Stimulated activated CD4-positive, alpha-beta T cell treated with anti-CD3 and anti-CD28 coated beads, Interleukin-2, amount 100 ng/mL, for 4 hours (primary cell): ENCODE results near the gene PGAP1.

Experiments
- DNase-seq: peaks from one replicate; pipeline ENCODE4 v3.0.0-alpha.2; 2020; ENCODE audit warnings: low read depth

The PGAP1 gene

DNA sequence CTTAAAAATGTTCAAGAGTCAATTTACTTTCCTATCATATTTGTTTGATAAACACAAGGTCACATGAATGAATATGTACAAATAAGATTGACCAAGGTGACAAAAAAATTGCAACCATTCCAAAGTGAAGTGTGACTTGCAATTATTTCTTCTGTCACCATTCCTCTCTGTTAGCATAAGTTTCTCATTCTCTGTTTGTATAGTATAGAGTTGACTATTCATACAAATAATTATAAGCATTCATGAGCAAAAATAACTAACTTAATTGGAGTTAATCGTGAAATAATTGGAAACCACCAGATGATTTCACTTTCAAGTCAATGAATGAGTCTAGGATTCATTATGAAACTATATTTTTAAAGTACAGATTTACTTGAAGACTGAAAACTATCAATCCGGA, 42.1 kb downstream of the PGAP1 start:
- no peak for DNase-seq

DNA sequence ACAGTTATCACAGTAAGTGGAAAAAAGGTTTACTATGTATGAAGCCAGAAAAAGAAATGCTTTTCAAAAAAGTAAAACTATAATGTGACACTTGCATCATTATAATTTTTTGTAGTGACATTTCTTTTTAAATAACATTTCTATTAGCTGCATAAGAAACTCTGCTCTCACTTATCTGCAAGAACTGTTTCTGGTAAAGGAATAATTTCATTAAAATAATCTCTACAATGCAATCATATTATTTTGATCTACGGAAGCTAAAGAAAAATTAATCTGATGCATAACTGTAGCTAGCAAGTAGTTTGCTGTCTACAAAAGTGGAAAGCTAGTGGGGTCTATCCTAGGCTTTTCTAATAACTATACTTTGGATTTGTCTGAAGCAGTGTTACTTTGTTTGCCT, 50.1 kb downstream of the PGAP1 start:
- no peak for DNase-seq

DNA sequence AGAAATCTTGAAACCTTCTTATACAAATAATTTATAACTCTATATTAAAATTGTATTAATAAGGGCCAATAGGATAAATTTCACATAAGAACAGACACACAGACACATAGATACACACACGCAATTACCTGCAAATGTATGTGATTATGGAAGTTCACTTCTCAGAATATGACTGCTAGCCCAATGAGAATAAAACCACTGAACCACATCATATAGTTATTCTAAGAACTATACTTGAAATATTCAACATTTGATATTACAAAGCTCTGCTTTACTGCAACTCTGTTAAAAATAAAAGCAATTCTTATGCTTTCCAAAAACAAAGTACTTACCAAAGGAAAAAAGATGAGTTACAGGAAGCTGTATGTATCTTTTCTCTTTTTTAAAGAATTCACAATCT, 51.1 kb downstream of the PGAP1 start:
- DNase-seq, result no peak

DNA sequence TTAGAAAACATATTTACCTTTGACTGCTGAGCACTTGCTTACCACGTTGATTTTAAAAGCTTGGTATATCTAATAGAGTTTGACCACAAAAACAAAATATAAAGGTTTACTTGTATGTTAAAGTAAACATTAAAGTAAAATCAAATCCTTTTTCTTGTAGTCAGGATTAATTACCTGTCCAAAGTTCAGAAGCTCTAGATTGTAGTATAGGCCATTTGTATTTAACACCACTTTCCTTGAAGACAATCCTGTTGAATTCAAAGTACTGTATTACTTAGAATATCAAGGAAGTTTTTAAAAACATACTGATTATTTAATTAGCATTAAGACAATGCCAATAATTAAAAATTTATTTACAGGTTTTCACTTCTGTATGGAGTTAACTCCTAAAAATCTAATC, 53.0 kb downstream of the PGAP1 start:
- DNase-seq, result no peak

DNA sequence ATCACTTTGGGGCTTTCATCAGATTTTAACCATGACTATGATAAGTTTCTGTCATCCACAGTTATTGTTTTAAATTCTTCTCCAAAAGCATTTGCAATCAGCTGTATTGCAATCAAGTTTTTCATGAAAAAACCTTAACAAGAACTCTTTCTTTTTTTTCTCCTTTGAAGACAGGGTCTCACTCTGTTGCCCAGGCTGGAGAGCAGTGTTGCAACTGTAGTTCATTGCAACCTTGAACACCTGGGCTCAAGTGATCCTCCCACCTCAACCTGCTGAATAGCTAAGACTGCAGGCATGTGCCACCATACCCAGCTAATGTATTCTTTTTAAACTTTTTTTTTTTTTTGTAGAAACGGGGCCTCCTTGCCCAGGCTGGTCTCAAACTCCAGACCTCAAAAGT, 71.9 kb downstream of the PGAP1 start:
- no peak for DNase-seq

DNA sequence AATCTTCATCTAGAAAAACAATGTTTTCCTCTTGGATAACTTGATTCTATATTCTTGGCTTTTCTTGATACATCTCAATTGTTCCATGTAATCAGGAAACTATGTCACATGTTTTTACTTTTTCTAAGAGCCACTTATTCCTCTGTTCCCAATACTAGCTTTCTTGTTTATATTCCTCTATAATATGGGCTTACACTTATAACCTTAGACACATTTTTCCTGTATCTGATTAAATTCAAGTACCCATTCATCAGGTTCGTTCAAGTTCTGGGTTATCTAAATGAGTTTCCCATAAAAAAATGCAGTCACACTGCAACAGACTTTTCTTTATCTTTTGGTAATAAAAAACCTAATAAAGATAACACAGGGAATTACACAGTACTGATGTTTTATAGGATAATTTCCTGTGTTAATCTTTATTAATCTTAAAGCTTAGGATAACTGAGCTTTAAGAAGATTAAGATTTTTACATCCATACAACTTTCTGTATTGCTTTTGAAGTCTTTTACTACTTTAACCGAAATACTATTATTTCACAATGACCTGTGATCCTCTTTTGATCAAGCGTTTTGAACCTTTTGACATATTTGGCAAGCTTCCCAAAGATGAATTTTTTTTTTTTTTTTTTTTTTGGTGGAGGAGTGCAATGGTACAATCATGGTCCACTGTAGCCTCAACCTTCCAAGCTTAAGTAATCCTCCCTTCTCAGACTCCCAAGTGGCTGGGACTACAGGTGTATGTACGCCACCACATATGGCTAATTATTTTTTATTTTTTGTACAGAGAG, 73.0 kb downstream of the PGAP1 start:
- DNase-seq, result no peak

DNA sequence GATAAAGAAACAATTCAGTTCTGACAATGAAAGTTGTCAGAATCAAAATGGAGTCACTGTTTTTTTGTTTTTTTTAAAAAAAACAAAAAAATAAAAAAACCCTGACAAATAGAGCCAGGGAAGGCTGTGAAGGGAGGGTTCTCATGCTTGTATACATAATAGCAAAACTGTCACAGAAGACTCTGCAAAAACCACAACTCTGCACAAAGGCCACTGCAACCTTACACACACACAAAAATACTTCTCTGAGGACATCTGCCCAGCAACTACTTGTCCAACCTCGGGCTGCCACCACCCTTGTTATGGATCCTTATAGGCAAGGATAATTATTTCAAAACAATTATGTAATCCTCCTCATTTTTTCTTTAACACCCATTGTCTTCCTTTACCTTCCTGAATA, 75.4 kb downstream of the PGAP1 start:
- no peak for DNase-seq

DNA sequence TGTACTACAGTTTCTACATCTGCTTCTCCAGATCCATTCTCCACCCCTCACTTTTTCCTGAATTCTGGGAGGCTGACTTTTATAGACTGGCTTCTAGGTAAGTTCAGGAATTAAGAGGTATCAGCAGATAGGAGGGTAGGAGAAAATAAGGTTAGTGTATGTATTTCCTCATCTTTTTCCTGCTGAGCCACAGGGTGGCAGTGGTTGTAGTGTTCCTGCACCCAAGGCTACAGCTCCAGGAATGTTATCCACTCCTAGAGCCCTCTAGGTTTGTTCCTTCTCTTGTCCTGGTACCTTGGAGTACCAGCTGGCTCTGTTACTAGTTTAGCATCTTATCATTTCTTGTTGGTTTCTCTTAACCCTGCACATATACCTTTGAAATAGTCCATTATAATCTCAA, 76.6 kb downstream of the PGAP1 start:
- DNase-seq, result no peak

DNA sequence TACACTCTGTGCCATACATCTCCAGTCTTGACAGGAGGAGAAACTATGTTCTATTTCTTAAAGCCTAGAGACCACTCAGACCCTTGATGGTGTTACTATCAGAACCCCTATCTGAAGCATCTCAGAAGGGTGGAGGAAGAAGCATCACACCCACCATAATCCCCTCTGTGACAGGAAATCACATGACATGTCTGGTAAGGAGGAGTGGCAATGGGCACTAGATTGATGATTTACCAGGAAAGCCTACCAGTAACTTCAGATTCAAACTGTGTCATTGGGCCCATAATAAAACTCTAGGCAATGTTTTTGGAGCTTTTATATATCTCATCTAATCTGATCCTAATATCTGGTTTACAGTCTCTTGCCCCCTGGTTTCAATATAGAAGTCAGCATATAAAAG, 80.2 kb downstream of the PGAP1 start:
- DNase-seq, result no peak

DNA sequence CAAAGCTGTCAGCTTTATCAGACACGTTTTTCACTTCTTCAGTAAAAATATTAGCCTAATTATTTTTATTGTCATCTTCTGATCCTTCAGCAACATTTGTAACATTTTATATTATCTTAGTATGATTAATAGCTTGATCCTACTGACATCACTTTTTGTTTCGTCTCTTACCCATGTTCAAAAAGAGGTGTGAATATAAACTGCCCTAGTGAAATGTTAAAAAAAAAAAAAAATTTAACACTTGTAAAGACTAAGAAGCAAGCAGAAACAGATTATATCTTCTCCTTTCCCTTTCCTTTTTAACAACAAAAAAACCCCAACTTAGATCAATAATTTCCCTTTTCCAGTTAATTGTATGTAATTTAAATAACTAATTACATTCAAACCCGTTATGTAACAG, 81.1 kb downstream of the PGAP1 start:
- DNase-seq, result no peak

DNA sequence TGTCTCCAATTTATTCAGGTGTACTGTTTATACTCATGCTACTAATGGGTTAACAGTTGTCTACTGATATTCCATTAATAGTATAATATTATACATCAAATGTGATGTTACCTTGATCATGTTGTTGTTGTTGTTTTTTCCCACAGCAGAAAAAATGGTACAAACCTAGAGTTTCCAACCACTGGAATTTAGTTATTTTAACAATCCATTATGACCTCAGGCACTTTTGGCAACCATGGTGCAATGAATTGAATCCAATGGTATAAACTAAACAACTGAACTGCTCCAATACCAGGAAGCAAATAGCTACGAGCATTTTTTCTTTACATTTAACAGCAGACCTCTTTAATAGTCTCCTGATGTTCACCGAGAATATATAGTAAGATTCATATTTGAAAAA, 86.3 kb downstream of the PGAP1 start:
- DNase-seq, result no peak

DNA sequence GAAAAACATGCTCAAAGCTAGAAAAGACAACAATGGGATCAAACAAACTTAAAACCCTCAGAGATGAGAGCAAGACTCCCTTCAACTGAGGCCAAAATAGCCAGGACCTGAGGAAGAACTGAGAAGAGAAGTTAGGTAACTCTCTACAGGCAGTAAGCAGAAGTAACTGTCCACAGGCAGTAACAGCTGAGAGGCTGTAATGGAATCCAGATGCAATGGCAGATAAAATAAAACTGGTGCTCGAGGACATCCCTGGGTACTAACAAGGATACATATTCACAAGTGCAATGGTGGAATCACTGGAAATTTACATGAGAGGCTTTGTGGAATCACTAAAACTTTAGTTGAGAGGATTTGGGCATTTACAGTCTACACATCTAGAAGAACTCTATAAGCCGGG, 86.9 kb downstream of the PGAP1 start:
- no peak for DNase-seq

DNA sequence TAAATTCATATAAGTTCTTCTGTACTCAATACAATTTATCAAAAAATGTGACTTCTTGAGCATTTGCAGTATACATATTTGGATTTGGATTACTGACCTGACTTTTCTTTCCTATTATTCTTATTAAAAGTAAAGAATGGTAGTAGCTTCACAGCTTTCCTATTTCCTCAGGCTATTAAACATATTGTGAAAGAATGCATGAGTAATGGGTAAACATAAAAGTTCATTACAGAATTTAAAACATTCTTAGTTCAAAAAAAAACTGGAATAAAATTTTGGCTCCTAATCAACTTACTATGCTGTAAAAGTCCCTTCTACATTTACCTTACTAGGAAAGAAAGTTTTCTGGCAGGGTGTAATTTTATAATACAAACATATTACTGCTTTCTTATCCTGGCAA, 90.1 kb downstream of the PGAP1 start:
- DNase-seq, result no peak

DNA sequence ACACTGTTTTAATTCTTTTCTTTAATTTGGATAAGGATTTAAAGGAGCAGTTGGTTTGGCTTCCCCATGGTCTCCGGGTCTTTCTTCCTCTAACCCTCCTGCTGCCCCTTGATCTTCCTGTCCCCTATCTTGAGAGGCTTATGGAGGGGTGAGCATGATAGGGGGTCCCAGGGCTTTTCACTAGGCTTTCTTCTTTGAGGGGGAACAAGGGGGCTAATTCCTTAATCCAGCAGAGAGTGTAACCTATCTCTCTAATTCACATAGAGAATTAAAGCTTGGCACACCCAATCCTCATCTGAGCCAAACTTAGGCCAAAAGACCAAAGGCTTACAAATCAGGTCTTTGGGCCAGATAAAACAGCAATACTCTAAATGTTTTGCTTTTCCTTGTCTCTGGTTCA, 95.8 kb downstream of the PGAP1 start:
- DNase-seq, result no peak

DNA sequence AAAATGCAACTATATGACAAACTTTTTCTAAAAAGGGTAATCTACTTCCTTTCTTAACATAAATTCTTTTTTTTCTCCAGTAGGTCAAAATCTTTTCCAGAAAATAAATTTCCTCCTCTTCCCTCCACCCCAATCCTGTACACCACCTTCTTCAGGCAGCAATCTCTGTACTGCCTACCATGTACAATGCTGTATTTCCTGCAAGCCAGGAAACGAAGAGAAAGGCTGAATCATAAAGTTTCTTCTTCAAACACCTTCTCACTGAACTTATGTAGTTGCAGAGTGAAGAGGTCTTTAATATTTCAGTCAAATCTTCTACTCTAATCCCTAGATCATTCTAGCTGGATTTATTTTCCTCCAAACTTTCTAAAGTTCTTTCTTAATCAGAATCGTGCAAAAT, 99.2 kb downstream of the PGAP1 start:
- no peak for DNase-seq

DNA sequence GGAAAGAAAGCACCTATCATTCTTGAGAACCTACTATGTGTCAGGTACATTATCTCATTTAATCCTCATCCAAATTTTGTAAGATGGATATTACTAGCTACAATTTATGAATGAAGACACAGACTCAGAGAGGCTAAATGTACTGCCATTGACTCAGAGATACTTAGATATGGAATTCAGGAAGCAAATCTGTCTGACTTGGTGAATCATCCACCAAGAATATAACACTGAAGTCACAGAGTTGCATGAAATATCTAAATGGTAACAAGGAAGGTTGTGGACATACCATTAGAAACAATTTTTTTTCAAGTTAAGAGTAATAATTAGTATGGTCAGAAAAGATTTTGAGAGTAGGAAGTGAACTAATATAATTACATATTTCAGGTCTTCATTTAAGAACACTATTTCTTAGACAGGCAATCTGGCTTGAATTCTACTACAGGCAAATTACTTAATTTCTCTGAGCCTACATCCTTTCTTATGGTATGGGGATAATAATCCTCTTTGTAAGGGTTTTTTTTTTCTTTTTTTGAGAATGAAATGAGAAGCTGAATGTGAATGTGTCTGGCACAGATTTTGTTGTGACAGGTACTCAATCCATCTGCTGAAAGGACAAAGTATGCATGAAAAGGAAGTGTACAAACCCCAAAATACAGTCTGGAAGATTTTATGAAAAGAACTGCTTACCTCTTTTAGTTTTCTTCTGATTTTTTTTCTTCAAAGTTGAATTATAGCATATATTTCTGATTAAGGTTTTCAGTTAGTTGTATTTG, 102.6 kb downstream of the PGAP1 start:
- DNase-seq, result no peak

DNA sequence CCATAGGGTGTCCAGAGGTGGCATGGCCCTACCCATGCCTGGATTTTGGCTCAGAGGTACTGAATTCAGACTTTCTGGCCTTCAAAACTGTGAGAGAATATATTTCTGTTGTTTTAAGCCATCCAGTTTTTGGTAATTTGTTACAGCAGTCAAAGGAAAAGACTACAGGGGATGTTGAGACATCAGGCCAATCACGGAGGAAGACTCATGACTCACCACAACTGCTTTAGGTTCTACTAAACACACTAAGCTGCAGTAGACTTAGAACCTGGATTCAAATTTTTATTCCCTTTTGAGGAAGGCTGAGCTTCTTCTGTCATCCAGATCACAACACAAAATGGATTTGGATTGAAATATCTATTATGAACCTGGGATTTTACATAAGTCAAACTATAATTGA, 105.3 kb downstream of the PGAP1 start:
- no peak for DNase-seq

DNA sequence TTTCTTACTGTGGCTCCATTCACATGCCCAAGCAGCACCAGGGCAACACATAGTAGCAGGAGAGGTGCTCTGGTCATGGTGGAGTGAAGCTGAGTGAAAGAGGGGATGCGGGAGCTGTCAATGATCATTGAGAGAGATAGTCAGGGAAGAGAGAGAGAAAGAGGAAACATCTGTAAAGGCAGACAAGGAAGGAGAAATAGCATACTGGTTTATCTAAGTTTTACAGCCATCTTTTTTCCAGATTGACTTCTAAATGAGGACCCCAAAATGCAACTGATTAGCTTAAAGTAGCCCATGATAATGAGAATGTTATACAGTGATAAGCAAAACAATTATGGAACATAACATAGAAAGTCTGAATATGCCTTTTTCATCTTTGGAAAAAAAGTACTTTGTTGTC, 117.2 kb downstream of the PGAP1 start, which contains the start of gene C2orf66:
Gene C2orf66 (minus strand): TSS at position 96 of the 400 bp plus-strand sequence. CDS start 19 bp downstream, at position 77.
- no peak for DNase-seq

DNA sequence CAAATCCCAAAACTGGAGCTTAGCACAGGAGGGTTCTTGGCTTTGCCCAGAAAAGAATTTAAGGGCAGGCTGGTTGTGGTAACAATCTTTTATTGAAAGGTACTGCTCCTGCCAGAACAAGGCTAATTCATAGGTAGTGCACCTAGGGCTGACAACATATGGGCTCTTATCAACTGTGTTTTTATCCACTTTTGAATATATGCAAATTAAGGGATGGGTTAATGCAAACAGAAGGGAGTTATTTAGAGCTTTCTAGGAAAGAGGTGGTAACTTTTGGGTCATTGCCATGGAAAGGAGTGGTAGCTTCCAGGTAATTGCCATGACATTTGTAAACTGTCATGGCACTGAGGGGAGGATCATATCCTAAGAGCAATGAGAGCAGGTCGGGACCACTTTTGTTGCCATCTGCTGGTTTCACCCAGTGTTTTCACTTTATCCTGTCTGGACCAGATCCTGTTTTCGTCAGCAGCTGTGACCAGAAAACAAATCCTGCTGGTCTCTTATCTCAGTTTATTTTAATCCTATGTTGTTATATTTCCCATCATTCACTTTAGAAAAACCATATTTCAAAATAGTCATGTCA, 118.3 kb downstream of the PGAP1 start:
- no peak for DNase-seq

DNA sequence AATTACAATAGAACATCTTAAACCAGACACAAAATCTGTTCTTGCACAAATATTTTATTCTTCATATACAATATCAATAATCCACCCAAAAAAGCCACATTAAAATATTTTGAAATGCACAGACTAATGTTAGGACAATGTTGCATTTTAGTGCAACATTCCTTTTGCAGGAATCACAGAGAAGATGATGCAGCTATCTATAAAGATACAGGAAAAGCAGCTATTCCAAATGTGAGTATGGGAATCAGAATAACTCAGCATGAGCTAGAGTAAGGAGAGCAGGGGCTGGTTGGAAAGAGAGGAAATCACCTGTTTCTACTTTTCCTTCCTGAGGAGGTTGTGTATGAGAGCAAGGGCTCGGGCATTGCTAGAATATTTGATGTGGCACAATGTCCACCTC, 122.1 kb downstream of the PGAP1 start:
- no peak for DNase-seq

DNA sequence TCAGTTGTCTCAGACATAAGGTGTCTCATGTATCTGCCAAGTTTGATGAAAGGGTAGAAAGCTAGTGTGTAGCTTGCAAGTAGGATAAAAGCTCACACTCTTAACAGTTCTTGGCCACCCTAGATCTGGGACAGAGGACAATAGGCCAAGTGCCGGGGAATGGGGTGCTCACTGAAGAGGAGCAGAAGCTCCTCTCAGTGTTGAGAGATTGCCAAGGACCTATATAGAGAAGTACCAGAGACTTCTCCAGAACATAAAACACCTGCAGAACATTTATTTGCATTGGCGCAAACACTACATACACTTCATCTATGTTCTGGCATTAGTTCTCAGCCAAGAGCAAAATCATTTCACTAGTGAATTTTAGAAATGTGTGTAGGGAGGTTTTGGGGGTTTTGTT, 124.1 kb downstream of the PGAP1 start:
- no peak for DNase-seq

DNA sequence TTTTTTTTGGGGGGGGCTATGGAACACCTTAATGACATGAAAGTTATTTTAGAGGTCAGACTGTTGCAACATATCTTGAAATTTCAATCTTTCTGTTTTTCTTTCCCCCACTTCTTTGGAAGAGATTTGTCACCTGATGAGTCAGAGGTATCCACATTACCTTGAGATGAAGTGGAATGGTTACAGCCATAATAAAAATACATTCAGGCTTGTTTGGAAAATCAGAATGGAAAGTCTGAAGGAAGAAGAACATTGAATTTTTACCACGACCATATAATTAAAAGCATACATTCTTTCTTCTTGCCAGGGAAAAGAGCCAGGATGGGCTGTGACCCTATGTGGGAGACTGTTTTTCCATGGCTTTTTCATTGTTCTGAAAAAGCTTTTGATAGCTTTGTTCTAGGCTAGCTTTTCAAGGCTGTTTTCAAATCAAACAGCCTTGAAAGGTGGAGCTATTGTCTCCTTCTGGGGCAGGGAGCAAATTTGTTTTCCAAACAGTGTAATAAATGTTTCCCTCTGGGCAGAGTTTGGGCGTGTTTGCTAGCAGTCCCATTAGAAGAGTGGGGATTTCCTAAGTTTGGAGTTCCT, 124.7 kb downstream of the PGAP1 start:
- DNase-seq, result no peak

DNA sequence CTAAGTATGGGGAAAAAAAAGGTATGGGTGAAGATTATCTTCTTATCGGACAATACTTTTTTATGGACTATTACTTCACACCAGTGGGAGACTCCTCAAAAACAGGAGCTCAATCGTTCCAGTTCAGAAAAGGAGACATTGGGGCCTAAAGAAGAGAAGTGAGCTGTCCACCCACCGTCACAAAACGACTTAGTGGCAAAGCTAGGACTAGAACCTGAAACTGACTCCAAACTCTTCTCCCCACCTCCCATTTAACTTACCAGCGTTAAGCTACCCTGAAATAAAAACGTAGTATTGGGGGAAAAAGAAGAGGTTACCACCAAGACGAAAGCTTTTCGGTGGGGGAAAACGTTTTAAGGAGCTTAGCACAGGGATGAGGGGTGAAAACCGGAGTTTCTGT, 127.5 kb downstream of the PGAP1 start:
- DNase-seq, result no peak
